Lower leg skin (tissue), 3 donors: ENCODE results near the gene TLCD2.

Experiments used
- CTCF ChIP-seq, 3 donors: fragments of 450-650 bp; IDR thresholded peaks; one replicate each; pipeline ENCODE4 v1.5.1; 2016; ENCODE audit warnings: antibody characterized with exemption in 3 of 3, mild to moderate bottlenecking in 3 of 3, moderate library complexity in 2 of 3
- POLR2A ChIP-seq, 2 donors: fragments of 450-650 bp; IDR thresholded peaks; one replicate each; pipeline ENCODE4 v1.6.1; 2016 to 2017; ENCODE audit warnings: antibody characterized with exemption in 2 of 2, mild to moderate bottlenecking in 1 of 2, moderate library complexity in 1 of 2

GRCh38 chr17:1709403-1709951 lies 700 bp downstream of the TLCD2 start:
- no peak for TF ChIP-seq CTCF (IDR thresholded peaks at IDR 0.05)
- no peak for TF ChIP-seq POLR2A (IDR thresholded peaks at IDR 0.05)
